KOPT-K1 (cell line): ENCODE results near the gene KCNK3.

Experiments used
- H3K27ac ChIP-seq: fragments of 200-600 bp; sonication (generic); 2 replicates; pipeline ENCODE4 v1.5.1; 2016; ENCODE audit warnings: antibody characterized with exemption, mild to moderate bottlenecking, low read depth, low read length; ENCODE audit not compliant: poor library complexity, severe bottlenecking
- H3K36me3 ChIP-seq: fragments of 200-600 bp; sonication (generic); 2 replicates; pipeline ENCODE4 v1.5.1; 2017; ENCODE audit warnings: antibody characterized with exemption, mild to moderate bottlenecking, low read length, moderate library complexity; ENCODE audit not compliant: insufficient read depth
- H3K9me3 ChIP-seq: fragments of 200-600 bp; sonication (generic); 2 replicates; pipeline ENCODE4 v1.5.1; 2017; ENCODE audit warnings: antibody characterized with exemption, low read length, mild to moderate bottlenecking; ENCODE audit not compliant: insufficient read depth, poor library complexity, severe bottlenecking

KCNK3 gene

DNA sequence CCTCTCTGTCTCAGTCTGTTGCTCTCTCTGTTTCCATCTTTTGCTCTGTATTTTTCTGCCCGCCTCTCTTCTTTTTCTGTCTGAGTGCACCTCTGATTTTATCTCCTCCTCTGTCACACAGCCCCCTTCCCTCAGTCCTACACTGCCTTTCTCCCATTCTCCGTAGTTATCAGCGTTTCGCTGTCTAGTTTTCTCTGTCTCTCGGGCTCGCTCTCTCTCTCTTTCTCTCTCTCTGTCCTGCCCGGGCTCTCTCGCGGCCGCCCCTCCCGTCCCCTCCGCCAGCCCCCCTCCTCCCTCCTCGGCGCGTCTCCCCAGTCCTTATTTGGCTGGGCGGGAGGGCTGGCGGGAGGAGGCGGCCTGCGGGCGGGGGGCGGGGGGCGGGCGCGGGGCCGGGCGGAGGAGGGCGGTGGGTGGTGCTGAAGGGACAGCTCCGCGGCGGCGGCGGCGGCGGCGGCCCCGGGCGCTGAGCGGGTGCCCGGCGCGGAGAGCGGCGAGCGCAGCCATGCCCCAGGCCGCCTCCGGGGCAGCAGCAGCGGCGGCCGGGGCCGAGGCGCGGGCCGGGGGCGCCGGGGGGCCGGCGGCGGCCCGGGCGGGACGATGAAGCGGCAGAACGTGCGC is at the start of gene KCNK3:
Gene KCNK3 (plus strand): TSS at position 444 of the 618 bp plus-strand sequence. CDS start 154 bp downstream, at position 598.
- H3K27ac ChIP-seq, result no peak within 1 kb of the TSS
- H3K36me3 ChIP-seq, result no peaks in the 10 kb centered on the region

GRCh38 chr2:26644188-26644835 is 48.2 kb upstream of the KCNK3 start:
- Histone ChIP-seq H3K9me3 (no peaks in the 10 kb centered on the region), H3K36me3 (no peaks in the 10 kb centered on the region), H3K27ac (no peak overlapping the region)

More for the DNA sequence above, at the start of gene KCNK3:
- H3K9me3 ChIP-seq, result no peaks in the 10 kb centered on the region

DNA sequence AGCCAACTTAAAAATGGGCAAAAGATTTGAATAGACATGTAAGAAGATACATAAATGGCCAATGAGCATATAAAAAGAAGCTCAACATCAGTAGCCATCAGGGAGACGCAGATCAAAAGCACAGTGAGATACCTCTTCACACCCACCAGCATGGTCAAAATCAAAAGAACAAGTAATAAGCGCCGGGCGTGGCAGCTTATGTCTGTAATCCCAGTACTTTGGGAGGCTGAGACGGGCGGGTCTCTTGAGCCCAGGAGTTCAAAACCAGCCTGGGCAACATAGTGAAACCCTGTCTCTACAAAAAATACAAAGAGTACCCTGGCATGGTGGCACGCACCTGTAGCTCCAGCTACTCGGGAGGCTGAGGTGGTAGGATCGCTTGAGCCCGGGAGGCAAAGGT is 46.8 kb upstream of the KCNK3 start:
- H3K36me3 ChIP-seq, result no peaks in the 10 kb centered on the region
- H3K27ac ChIP-seq, result no peak overlapping the region
- H3K9me3 ChIP-seq, result no peaks in the 10 kb centered on the region

DNA sequence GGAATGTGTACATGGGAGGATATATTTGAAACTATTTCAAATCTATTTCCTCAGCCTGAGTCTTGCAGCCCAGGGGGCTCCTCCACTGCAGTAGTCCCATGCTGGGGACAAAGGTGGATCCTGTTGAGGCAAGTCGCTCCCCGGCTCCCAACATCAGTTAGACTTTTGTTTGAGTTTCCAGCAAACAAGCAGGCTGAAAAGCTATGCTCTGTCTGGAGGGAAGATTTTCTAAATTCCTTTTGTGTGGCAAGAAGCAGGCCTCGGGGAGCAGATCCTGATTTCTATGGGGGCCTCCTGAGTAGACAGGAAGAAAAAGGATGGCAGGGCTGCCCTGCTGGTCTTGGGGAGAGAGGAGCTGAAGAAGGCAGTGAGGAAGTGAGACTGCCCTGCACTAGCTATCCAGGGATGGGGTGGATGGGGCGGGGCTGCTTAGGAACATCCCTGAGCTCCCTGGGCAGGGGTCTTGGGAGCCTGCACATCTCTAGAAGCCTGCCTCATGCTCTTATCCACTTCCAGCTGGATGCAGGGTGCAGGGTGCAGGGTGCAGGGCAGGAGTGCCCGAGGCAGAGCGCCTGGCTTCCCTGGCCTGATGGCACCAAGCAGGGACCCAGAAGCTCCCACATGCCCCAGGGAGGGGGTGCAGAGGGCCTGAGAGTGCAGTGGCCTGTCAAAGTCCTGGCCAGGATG is 45.4 kb upstream of the KCNK3 start:
- H3K36me3 ChIP-seq, result no peaks in the 10 kb centered on the region
- H3K9me3 ChIP-seq, result no peaks in the 10 kb centered on the region
- no peak overlapping the region for H3K27ac ChIP-seq

- H3K36me3 ChIP-seq, result no peaks in the 10 kb centered on the region
- H3K27ac ChIP-seq, result no peak overlapping the region
- no peaks in the 10 kb centered on the region for H3K9me3 ChIP-seq
These were observed 44.5 kb upstream of the KCNK3 start for GRCh38 chr2:26647981-26648380.

DNA sequence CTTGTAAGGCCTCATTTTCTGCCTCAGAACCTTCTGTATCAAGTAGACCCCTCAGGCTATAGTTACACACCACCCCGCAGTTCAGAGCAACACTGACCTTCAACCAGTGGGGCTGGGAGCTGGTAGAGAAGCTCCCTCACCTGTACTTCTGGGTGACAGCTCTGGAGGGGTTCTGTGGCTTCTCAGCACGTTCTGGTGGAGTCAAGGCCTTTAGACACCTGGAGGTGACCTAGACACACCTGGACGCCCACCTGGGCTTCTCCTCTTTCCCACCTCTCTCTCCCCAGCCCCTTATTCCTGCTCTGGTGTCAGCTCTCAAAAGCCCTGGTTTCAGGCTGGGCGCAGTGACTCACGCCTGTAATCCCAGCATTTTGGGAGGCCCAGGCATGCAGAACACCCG is 44.0 kb upstream of the KCNK3 start:
- Histone ChIP-seq H3K9me3 (no peaks in the 10 kb centered on the region), H3K27ac (no peak overlapping the region), H3K36me3 (no peaks in the 10 kb centered on the region)

DNA sequence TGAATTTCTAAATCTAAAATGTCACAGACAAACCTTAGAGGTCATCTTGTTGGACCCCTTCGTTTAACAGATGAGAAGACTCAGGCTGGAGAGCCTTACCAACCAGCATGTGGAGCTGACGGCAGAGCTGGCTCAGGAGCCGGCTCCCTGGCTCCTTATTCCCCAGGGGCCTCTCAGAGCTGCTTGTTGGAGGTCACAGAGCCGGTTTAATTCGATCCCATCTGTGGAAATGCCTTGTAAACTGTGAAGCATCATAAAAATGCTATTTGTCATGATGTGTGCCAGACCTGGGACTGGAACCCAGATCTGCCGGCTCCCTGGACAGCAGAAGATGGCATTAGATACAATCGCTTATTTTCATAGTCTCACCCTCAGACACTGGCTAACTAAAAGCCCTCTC is 43.2 kb upstream of the KCNK3 start:
- no peaks in the 10 kb centered on the region for H3K36me3 ChIP-seq
- H3K27ac ChIP-seq, result no peak overlapping the region
- no peaks in the 10 kb centered on the region for H3K9me3 ChIP-seq

GRCh38 chr2:26649992-26650712 is 42.4 kb upstream of the KCNK3 start:
- Histone ChIP-seq H3K27ac (no peak overlapping the region), H3K9me3 (no peaks in the 10 kb centered on the region), H3K36me3 (no peaks in the 10 kb centered on the region)

- no peaks in the 10 kb centered on the region for H3K36me3 ChIP-seq
These were observed 41.6 kb upstream of the KCNK3 start for GRCh38 chr2:26650713-26651469.

DNA sequence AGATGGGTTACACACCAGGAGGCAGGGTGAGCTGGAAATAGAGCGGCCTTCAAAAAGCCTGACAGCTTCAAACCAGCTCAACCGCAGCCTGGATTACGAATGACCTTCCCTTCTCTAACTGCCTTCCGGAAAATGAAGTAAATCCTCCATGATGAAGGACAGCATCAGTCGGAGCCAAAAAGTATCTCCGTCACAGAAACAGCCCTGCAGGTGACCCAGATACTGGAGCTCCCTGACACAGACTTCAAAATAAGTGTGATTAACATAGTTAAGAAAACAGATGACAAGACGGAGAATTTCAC is 41.1 kb upstream of the KCNK3 start:
- H3K36me3 ChIP-seq, result no peaks in the 10 kb centered on the region
- no peaks in the 10 kb centered on the region for H3K9me3 ChIP-seq
- no peak overlapping the region for H3K27ac ChIP-seq

More at GRCh38 chr2:26650713-26651469, 41.6 kb upstream of the KCNK3 start:
- Histone ChIP-seq H3K9me3 (no peaks in the 10 kb centered on the region), H3K27ac (no peak overlapping the region)

- Histone ChIP-seq H3K9me3 (no peaks in the 10 kb centered on the region), H3K27ac (no peak overlapping the region)
These were observed 40.7 kb upstream of the KCNK3 start for GRCh38 chr2:26651799-26652198.

DNA sequence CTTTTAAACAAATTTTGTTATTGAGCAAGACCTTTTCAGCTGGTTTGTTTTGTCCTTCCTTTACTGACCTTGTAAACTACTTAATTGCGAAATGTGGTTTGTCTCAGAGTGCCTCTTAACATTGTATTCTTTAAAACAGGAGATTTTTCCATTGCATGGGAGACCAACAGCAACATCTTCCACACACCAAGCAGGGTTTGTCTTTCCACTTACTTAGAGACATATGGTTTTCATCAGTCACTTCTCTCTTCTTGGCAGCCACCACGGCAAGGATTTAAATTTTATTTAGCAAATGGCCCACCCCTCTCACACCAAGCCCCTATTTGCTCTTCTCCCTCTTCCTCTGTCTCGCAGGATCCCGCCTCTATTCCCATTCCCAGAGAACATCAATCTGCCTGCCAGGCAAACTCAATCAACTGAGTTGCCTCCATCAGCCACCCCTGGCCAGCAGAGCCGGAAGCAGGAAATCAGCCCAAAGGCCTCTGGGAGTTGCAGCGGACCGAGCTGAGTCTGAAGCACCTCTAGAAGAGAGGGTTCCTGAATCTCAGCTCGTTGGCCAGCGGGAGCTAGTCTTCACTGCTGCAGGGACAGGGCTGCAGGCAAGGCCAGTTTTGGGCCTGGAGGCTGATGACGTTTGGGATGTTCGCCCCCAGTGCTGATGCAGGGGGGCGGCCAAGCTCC is 40.0 kb upstream of the KCNK3 start:
- no peak overlapping the region for H3K27ac ChIP-seq
- H3K9me3 ChIP-seq, result no peaks in the 10 kb centered on the region
- no peaks in the 10 kb centered on the region for H3K36me3 ChIP-seq

More at GRCh38 chr2:26651799-26652198, 40.7 kb upstream of the KCNK3 start:
- H3K36me3 ChIP-seq, result no peaks in the 10 kb centered on the region

DNA sequence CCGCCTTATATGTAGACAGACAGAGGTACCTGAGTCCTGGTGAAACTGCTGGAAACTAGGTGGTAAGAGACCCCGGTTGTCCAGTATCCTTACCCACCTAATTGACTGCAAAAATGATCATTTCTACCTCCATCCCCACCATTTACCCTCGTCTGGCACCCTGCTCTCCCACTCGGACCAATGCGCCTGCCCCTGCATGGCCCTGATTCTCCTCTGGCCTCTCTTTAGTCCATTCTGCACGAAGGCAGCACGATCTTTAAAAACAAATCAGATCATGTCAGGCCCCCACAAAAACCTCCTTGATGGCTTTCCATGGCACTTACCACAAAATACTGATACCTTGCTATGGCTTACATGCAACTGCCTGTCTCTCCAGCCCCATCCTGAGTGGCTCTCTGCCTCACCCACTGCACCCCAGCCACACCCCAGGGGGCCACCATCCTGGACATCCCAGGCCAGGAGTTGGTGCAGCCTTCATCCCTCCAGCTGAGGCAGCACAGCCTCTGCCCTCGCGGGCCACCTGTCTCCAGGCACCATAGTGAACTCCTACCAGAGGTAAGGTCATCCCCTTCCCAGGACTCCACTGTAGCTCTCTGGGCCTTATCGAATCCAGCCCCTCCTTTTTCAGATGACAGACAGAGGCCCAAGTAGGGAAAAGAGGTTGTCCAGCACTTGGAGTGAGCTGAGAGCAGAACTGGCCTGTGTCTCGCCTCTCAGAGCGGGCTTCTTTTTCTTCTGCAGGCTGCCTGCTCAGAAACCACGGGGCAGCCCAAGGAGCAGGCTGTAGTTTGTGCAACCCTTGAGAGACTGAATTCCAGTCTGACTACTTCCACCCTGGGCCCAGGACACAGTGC is 39.1 kb upstream of the KCNK3 start:
- no peak overlapping the region for H3K27ac ChIP-seq
- peaks cover under 1% of the 10 kb centered on the region for H3K9me3 ChIP-seq
- H3K36me3 ChIP-seq, result no peaks in the 10 kb centered on the region

DNA sequence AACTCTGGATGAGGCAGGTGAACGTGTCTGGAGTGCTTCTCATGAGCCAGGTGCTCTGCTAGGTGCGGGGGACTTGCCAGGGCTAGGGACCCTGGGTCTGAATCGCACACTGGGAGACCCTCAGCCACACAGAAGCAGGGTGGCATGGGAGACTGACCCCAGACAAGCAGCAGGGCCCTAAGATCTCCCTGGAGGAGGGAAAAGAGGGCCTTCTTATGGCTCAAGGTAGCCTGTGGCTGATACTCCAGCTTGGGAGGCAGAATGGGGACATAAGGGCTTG is 38.5 kb upstream of the KCNK3 start:
- Histone ChIP-seq H3K9me3 (peaks cover 6% of the 10 kb centered on the region), H3K27ac (no peak overlapping the region), H3K36me3 (no peaks in the 10 kb centered on the region)
